HG02588 (cell line): ENCODE measurements around the gene ARHGEF33.
"Not testable (repeated sequence)": the region's sequence is repeated elsewhere in the genome, so short reads cannot be mapped to it uniquely, and the experiment has no call there.

Source experiments
- ATAC-seq: cut with Tn5 transposase; IDR thresholded peaks from one replicate; pipeline ENCODE4 v1.9.1; 2021; ENCODE audit warnings: mild to moderate bottlenecking, moderate library complexity; ENCODE audit not compliant: unreplicated experiment

ARHGEF33 gene

GRCh38 chr2:38907743-38908562, 18.3 kb downstream of the ARHGEF33 start:
- ATAC-seq: peak; percentile 87

- ATAC-seq: no peak
These were observed 20.2 kb downstream of the ARHGEF33 start for GRCh38 chr2:38909872-38910271.

GRCh38 chr2:38911191-38911590, 21.5 kb downstream of the ARHGEF33 start:
- ATAC-seq: no peak

GRCh38 chr2:38912619-38913018, 22.9 kb downstream of the ARHGEF33 start:
- ATAC-seq: no peak

- no peak for ATAC-seq
These were observed 32.7 kb downstream of the ARHGEF33 start for GRCh38 chr2:38922389-38922788.

- ATAC-seq: no peak
These were observed 33.2 kb downstream of the ARHGEF33 start for GRCh38 chr2:38922902-38923301.

GRCh38 chr2:38925982-38926381, 36.3 kb downstream of the ARHGEF33 start:
- ATAC-seq: no peak

GRCh38 chr2:38930600-38930999, 40.9 kb downstream of the ARHGEF33 start:
- ATAC-seq: no peak

- no peak for ATAC-seq
These were observed 42.9 kb downstream of the ARHGEF33 start for GRCh38 chr2:38932586-38932985.

- no peak for ATAC-seq
These were observed 44.0 kb downstream of the ARHGEF33 start for GRCh38 chr2:38933653-38934052.

- no peak for ATAC-seq
These were observed 45.1 kb downstream of the ARHGEF33 start for GRCh38 chr2:38934742-38935141.

- no peak for ATAC-seq
These were observed 46.0 kb downstream of the ARHGEF33 start for GRCh38 chr2:38935568-38936172.

- ATAC-seq: not testable (repeated sequence)
These were observed 46.8 kb downstream of the ARHGEF33 start for GRCh38 chr2:38936516-38936915.

- no peak for ATAC-seq
These were observed 47.9 kb downstream of the ARHGEF33 start for GRCh38 chr2:38937548-38937947.

- ATAC-seq: no peak
These were observed 51.1 kb downstream of the ARHGEF33 start for GRCh38 chr2:38940746-38941145.

- ATAC-seq: no peak
These were observed 54.1 kb downstream of the ARHGEF33 start for GRCh38 chr2:38943784-38944183.

- no peak for ATAC-seq
These were observed 55.7 kb downstream of the ARHGEF33 start for GRCh38 chr2:38945372-38945771.

GRCh38 chr2:38945911-38946310, 56.2 kb downstream of the ARHGEF33 start:
- ATAC-seq: no peak

GRCh38 chr2:38947241-38948239, 57.9 kb downstream of the ARHGEF33 start:
- ATAC-seq: peak; percentile 58

- no peak for ATAC-seq
These were observed 58.8 kb downstream of the ARHGEF33 start for GRCh38 chr2:38948387-38948882.

GRCh38 chr2:38948995-38949394, 59.3 kb downstream of the ARHGEF33 start:
- no peak for ATAC-seq
